Right forelimb (tissue), 1 donor: Measurements from ENCODE around the gene TMOD2.

Source experiments
- DNase-seq: peaks from one replicate; pipeline ENCODE4 v3.0.0-alpha.2; 2018

TMOD2 gene

GRCh38 chr15:51828621-51829375, 77.4 kb downstream of the TMOD2 start:
- DNase-seq, result no peak

- DNase-seq, result peak; percentile 98
These were observed 78.2 kb downstream of the TMOD2 start, which contains the start of gene TMOD3 for GRCh38 chr15:51829376-51830275. TSS of gene TMOD3 (plus strand) at chr15:51829653. CDS start at chr15:51862885, 33,232 bp downstream.

- DNase-seq, result no peak
These were observed 78.9 kb downstream of the TMOD2 start for GRCh38 chr15:51830276-51830806.

- no peak for DNase-seq
These were observed 82.4 kb downstream of the TMOD2 start for GRCh38 chr15:51833772-51834171.

- no peak for DNase-seq
These were observed 86.4 kb downstream of the TMOD2 start for GRCh38 chr15:51837792-51838251.

GRCh38 chr15:51838270-51838669, 86.9 kb downstream of the TMOD2 start:
- no peak for DNase-seq

- no peak for DNase-seq
These were observed 89.3 kb downstream of the TMOD2 start for GRCh38 chr15:51840692-51841091.

GRCh38 chr15:51841406-51842040, 90.1 kb downstream of the TMOD2 start:
- DNase-seq, result no peak

- DNase-seq, result no peak
These were observed 90.9 kb downstream of the TMOD2 start for GRCh38 chr15:51842265-51842664.

- DNase-seq, result no peak
These were observed 91.7 kb downstream of the TMOD2 start for GRCh38 chr15:51842852-51843737.

GRCh38 chr15:51844747-51845426, 93.5 kb downstream of the TMOD2 start:
- no peak for DNase-seq

GRCh38 chr15:51846066-51846462, 94.7 kb downstream of the TMOD2 start:
- no peak for DNase-seq

- DNase-seq, result no peak
These were observed 95.2 kb downstream of the TMOD2 start for GRCh38 chr15:51846463-51847230.

- no peak for DNase-seq
These were observed 97.4 kb downstream of the TMOD2 start for GRCh38 chr15:51848811-51849210.

- no peak for DNase-seq
These were observed 98.5 kb downstream of the TMOD2 start for GRCh38 chr15:51849860-51850259.

- DNase-seq, result no peak
These were observed 102.6 kb downstream of the TMOD2 start for GRCh38 chr15:51853998-51854397.

GRCh38 chr15:51855612-51856011, 104.2 kb downstream of the TMOD2 start:
- DNase-seq, result no peak

- no peak for DNase-seq
These were observed 105.5 kb downstream of the TMOD2 start for GRCh38 chr15:51856714-51857380.

GRCh38 chr15:51861557-51862359, 110.4 kb downstream of the TMOD2 start:
- DNase-seq, result no peak
